Mesenchymal stem cell (in vitro differentiated cells and primary cell): ENCODE data around the gene EFCAB6. TPM values are rescaled to one million over a fixed set of nuclear protein-coding genes. Genes with fewer than 3 reads are reported as not detected.
A peak's percentile ranks its signal among the peaks of the same experiment; 100 is the strongest.

Source experiments
- DNase-seq: peaks from one replicate; pipeline ENCODE4 v3.0.0-alpha.2; 2013
- H2AFZ ChIP-seq: one replicate; pipeline ENCODE4 v1.6.1; 2013; ENCODE audit warnings: low read depth, mild to moderate bottlenecking, control low read depth, inconsistent platforms, low read length, moderate library complexity
- H2AK5ac ChIP-seq: 2 replicates; pipeline ENCODE4 v1.6.1; 2013; ENCODE audit warnings: low read length, moderate library complexity, mild to moderate bottlenecking, inconsistent platforms; ENCODE audit not compliant: severe bottlenecking
- H2BK120ac ChIP-seq: one replicate; pipeline ENCODE4 v1.6.1; 2013; ENCODE audit warnings: low read depth, mild to moderate bottlenecking, inconsistent platforms, low read length, moderate library complexity
- H2BK12ac ChIP-seq, 2 experiments: one replicate each; pipeline ENCODE4 v1.6.1; 2013; ENCODE audit warnings: inconsistent platforms in 2 of 2, low read length in 2 of 2, mild to moderate bottlenecking in 2 of 2, moderate library complexity in 2 of 2, control low read depth in 1 of 2
- H2BK15ac ChIP-seq: one replicate; pipeline ENCODE4 v1.6.1; 2013; ENCODE audit warnings: mild to moderate bottlenecking, low read depth, inconsistent platforms; ENCODE audit not compliant: poor library complexity, severe bottlenecking
- H2BK5ac ChIP-seq: 2 replicates; pipeline ENCODE4 v1.6.1; 2013; ENCODE audit warnings: low read depth, mild to moderate bottlenecking, low read length, control low read depth, inconsistent platforms; ENCODE audit not compliant: poor library complexity, severe bottlenecking
- H3K14ac ChIP-seq, 2 experiments: one replicate each; pipeline ENCODE4 v1.6.1; 2013; ENCODE audit warnings: inconsistent platforms in 2 of 2, low read length in 2 of 2, control low read depth in 1 of 2, mild to moderate bottlenecking in 1 of 2, moderate library complexity in 1 of 2
- H3K18ac ChIP-seq, 2 experiments: one replicate each; pipeline ENCODE4 v1.6.1; 2013; ENCODE audit warnings: inconsistent platforms in 2 of 2, low read length in 2 of 2, control low read depth in 1 of 2, low read depth in 1 of 2, mild to moderate bottlenecking in 1 of 2
- H3K23ac ChIP-seq, 2 experiments: one replicate each; pipeline ENCODE4 v1.6.1; 2013; ENCODE audit warnings: inconsistent platforms in 2 of 2, low read length in 2 of 2, mild to moderate bottlenecking in 2 of 2, moderate library complexity in 2 of 2, control low read depth in 1 of 2
- H3K27ac ChIP-seq: 2 replicates; pipeline ENCODE4 v1.5.1; 2013; ENCODE audit warnings: mild to moderate bottlenecking, moderate library complexity, low read length, control low read depth, inconsistent platforms; ENCODE audit not compliant: poor library complexity, severe bottlenecking
- H3K27me3 ChIP-seq, 2 experiments: 2 replicates each; pipeline versions ENCODE4 v1.6.1 to v1.7.0; 2013; ENCODE audit warnings: low read length in 2 of 2, mild to moderate bottlenecking in 2 of 2, moderate library complexity in 2 of 2, control low read depth in 1 of 2, inconsistent platforms in 1 of 2; ENCODE audit not compliant: control insufficient read depth in 1 of 2, insufficient read depth in 1 of 2
- H3K36me3 ChIP-seq, 2 experiments: 2 replicates each; pipeline versions ENCODE4 v1.6.1 to v1.7.0; 2013; ENCODE audit warnings: low read length in 2 of 2, control low read depth in 1 of 2, inconsistent platforms in 1 of 2, low read depth in 1 of 2, mild to moderate bottlenecking in 1 of 2; ENCODE audit not compliant: insufficient read depth in 2 of 2, control insufficient read depth in 1 of 2
- H3K4ac ChIP-seq, 2 experiments: one replicate each; pipeline ENCODE4 v1.6.1; 2013; ENCODE audit warnings: inconsistent platforms in 2 of 2, low read length in 2 of 2, mild to moderate bottlenecking in 2 of 2, moderate library complexity in 2 of 2, control low read depth in 1 of 2, low read depth in 1 of 2
- H3K4me1 ChIP-seq: 2 replicates; pipeline ENCODE4 v1.6.1; 2013; ENCODE audit warnings: low read depth, low read length, control low read depth; ENCODE audit not compliant: control insufficient read depth, insufficient read depth
- H3K4me2 ChIP-seq: 2 replicates; pipeline ENCODE4 v1.6.1; 2013; ENCODE audit warnings: low read length, mild to moderate bottlenecking, inconsistent platforms; ENCODE audit not compliant: poor library complexity, severe bottlenecking
- H3K4me3 ChIP-seq, 2 experiments: 2 replicates each; pipeline versions ENCODE4 v1.5.1 to v1.7.0; 2013; ENCODE audit warnings: low read length in 2 of 2, mild to moderate bottlenecking in 2 of 2, control low read depth in 1 of 2, low read depth in 1 of 2; ENCODE audit not compliant: insufficient read depth in 1 of 2
- H3K79me1 ChIP-seq: replicated peaks from 2 replicates; pipeline ENCODE4 v1.6.1; 2013; ENCODE audit warnings: mild to moderate bottlenecking, control low read depth, low read length, inconsistent platforms; ENCODE audit not compliant: poor library complexity, severe bottlenecking
- H3K9ac ChIP-seq: 2 replicates; pipeline ENCODE4 v1.7.0; 2013; ENCODE audit warnings: mild to moderate bottlenecking, low read length, moderate library complexity
- H3K9me3 ChIP-seq: 2 replicates; pipeline ENCODE4 v1.7.0; 2013; ENCODE audit warnings: mild to moderate bottlenecking, low read length; ENCODE audit not compliant: control insufficient read depth
- H4K8ac ChIP-seq: one replicate; pipeline ENCODE4 v1.6.1; 2013; ENCODE audit warnings: inconsistent platforms, mild to moderate bottlenecking, low read length, moderate library complexity
- H4K91ac ChIP-seq: one replicate; pipeline ENCODE4 v1.6.1; 2013; ENCODE audit warnings: mild to moderate bottlenecking, low read length, inconsistent platforms
- WGBS: methylation state at CpG from one replicate; pipeline ENCODE4 v1.1.7; 2013; ENCODE audit warnings: mixed read lengths; 5-methylcytosine and 5-hydroxymethylcytosine counted together
- polyA plus RNA-seq, 2 experiments: library from polyadenylated mRNA; stranded (reverse); fragments of 200-250 nt; gene quantifications; one replicate each; pipeline ENCODE4 v1.2.3, GENCODE V29; 2013

Gene EFCAB6
- 0.51 TPM for polyA plus RNA-seq (2013, experiment 1 of 2)
- 0.29 TPM for polyA plus RNA-seq (2013, experiment 2 of 2)

DNA sequence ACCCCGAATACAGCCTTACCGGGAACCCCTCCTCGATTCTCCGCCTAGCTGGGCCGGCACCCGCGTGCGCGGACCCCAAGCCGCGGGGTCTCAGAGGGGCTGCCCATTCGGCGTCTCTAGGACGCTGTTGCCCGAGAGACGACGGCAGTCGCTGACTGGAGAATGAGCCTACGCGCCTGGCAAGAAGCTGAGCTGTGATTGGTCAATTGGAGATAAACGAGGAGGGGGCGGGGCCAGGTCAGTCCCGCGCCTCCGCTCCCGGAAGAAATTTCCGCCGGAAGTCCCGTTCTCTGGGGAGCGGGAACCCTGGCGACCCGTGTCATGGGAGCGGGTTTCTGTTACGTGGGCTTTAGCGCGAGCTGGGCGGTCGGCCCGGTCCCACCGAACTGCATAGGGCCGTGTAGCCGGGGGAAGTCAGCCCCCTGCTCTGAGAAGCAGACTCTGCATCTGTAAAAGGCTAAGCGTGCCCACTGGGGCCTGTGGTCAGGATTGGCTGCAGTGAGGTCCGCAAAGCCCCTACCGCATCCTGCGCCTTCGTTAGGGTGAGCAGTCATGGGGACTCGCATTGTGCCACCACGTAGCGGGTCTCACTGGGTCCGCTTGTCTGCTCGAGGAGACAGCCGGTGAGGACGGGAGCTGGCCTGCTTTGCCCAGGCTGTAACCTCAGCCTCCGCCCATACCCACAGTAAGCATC, at the start of gene EFCAB6:
Gene EFCAB6, minus strand, starts transcription at position 157 of the 694 bp plus-strand sequence. CDS start 29,987 bp downstream, outside the sequence.
- peak within 1 kb of the TSS; percentile 99 for H3K9ac ChIP-seq
- DNase-seq: peak; percentile 94
- peak within 1 kb of the TSS in 1 of 2 experiments; percentile 64 for H3K14ac ChIP-seq
- no peak within 1 kb of the TSS for H2BK120ac ChIP-seq
- H3K9me3 ChIP-seq: no peaks in the 10 kb centered on the region
- no peak within 1 kb of the TSS for H2AK5ac ChIP-seq
- peak within 1 kb of the TSS; percentile 100 for H4K8ac ChIP-seq
- peak within 1 kb of the TSS in 1 of 2 experiments; percentile 2 for H3K23ac ChIP-seq
- H3K4ac ChIP-seq: peak within 1 kb of the TSS; percentile 64 to 97
- no peaks in the 10 kb centered on the region for H3K36me3 ChIP-seq
- H2BK15ac ChIP-seq: peak within 1 kb of the TSS; percentile 30
- H3K18ac ChIP-seq: peak within 1 kb of the TSS; percentile 85 to 95
- H4K91ac ChIP-seq: peak within 1 kb of the TSS; percentile 98
- no peaks in the 10 kb centered on the region for H3K27me3 ChIP-seq
- under 1% methylated on average over 51 of the region's 55 CpGs for WGBS
- peak within 1 kb of the TSS; percentile 78 for H3K4me2 ChIP-seq
- peak within 1 kb of the TSS; percentile 95 to 99 for H3K4me3 ChIP-seq
- H3K4me1 ChIP-seq: peaks cover 5% of the 10 kb centered on the region
- no peak within 1 kb of the TSS for H2BK5ac ChIP-seq
- H2AFZ ChIP-seq: peak within 1 kb of the TSS; percentile 83
- peaks cover 11% of the 10 kb centered on the region for H3K79me1 ChIP-seq
- no peak within 1 kb of the TSS for H2BK12ac ChIP-seq
- no peak within 1 kb of the TSS for H3K27ac ChIP-seq

DNA sequence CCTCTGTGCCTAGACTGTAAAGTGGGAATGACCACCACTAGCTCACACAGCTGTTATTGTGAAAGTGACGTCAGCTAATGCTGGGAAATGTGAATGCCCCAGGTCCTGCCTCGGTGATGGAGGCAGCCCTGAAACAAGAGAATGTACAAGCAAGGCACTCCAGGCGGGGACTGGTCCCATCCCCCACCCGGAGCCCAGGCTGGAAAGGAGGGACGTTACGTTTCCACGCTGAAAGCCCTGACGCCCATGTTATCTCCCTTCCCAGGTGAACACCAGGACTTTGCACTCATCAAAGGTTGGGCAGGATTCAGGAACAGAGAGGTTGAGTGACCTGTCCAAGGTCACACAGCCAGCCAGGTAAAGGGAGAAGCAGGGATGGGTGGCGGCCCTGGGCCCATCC, 49.4 kb upstream of the EFCAB6 start:
- Histone ChIP-seq H3K9ac (no peak overlapping the region), H3K4ac (no peak overlapping the region), H2AK5ac (no peak overlapping the region), H3K27ac (no peak overlapping the region), H3K36me3 (no peaks in the 10 kb centered on the region), H3K9me3 (peaks cover 11% of the 10 kb centered on the region), H2BK12ac (no peak overlapping the region), H4K91ac (no peak overlapping the region), H3K18ac (no peak overlapping the region), H4K8ac (no peak overlapping the region), H3K14ac (no peak overlapping the region), H3K4me3 (peak overlapping the region; percentile 22 to 60), H2AFZ (no peak overlapping the region), H3K4me1 (peaks cover 10% of the 10 kb centered on the region), H3K79me1 (no peaks in the 10 kb centered on the region), H2BK120ac (no peak overlapping the region), H2BK15ac (no peak overlapping the region), H3K27me3 (peaks cover 54 to 67% of the 10 kb centered on the region in 2 experiments), H2BK5ac (no peak overlapping the region), H3K4me2 (no peak overlapping the region), H3K23ac (no peak overlapping the region)
- WGBS: 55% methylated on average over 9 of the region's 9 CpGs
- DNase-seq: no peak

DNA sequence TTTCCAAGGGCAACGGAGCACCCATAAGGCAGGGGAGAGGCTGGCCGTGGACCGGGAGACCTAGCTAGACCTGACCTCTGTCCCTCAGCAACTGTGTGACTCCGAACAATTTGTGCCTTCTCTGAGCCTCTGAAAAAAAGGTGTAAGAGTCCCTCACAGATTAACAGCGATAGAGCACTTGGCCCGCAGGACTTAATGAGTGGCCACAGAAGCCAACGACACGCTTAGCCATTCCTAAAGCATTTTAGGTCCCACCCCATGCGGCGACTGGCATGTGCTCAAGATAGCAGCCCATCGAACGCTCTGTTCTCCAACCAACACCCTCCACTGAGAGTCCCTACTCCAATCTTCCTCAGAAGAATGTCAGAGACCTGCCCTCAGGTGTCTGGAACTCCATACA, 48.7 kb upstream of the EFCAB6 start:
- H4K91ac ChIP-seq: no peak overlapping the region
- H3K14ac ChIP-seq: no peak overlapping the region
- no peak overlapping the region for H3K4ac ChIP-seq
- no peak overlapping the region for H2BK5ac ChIP-seq
- no peaks in the 10 kb centered on the region for H3K79me1 ChIP-seq
- no peak overlapping the region for H2AFZ ChIP-seq
- H3K4me1 ChIP-seq: peaks cover 10% of the 10 kb centered on the region
- H3K18ac ChIP-seq: no peak overlapping the region
- peaks cover 54 to 72% of the 10 kb centered on the region in 2 experiments for H3K27me3 ChIP-seq
- H3K23ac ChIP-seq: no peak overlapping the region
- H3K36me3 ChIP-seq: no peaks in the 10 kb centered on the region
- no peak overlapping the region for H3K27ac ChIP-seq
- no peak overlapping the region for H3K4me3 ChIP-seq
- no peak overlapping the region for H3K4me2 ChIP-seq
- H3K9ac ChIP-seq: no peak overlapping the region
- no peak overlapping the region for H2BK15ac ChIP-seq
- H4K8ac ChIP-seq: no peak overlapping the region
- peaks cover 17% of the 10 kb centered on the region for H3K9me3 ChIP-seq
- WGBS: 83% methylated on average over 12 of the region's 12 CpGs
- H2BK12ac ChIP-seq: no peak overlapping the region
- DNase-seq: no peak
- no peak overlapping the region for H2BK120ac ChIP-seq
- H2AK5ac ChIP-seq: no peak overlapping the region

- Histone ChIP-seq H2AK5ac (no peak overlapping the region), H3K4me1 (peaks cover 10% of the 10 kb centered on the region), H3K27me3 (peaks cover 54 to 65% of the 10 kb centered on the region in 2 experiments), H3K23ac (no peak overlapping the region), H3K4me3 (no peak overlapping the region), H3K9me3 (peaks cover 17% of the 10 kb centered on the region), H3K36me3 (no peaks in the 10 kb centered on the region), H2BK15ac (no peak overlapping the region), H2AFZ (no peak overlapping the region), H4K8ac (no peak overlapping the region), H2BK120ac (no peak overlapping the region), H3K18ac (no peak overlapping the region), H2BK12ac (no peak overlapping the region), H3K9ac (no peak overlapping the region), H4K91ac (no peak overlapping the region), H3K4ac (no peak overlapping the region), H3K4me2 (no peak overlapping the region), H3K14ac (no peak overlapping the region), H2BK5ac (no peak overlapping the region), H3K79me1 (no peaks in the 10 kb centered on the region), H3K27ac (no peak overlapping the region)
- no peak for DNase-seq
- WGBS: 91% methylated on average over 11 of the region's 11 CpGs
Observed at GRCh38 chr22:43860126-43860525, 48.0 kb upstream of the EFCAB6 start.
